Measurements from ENCODE around the gene AP4S1.
"Not testable (repeated sequence)": the region's sequence is repeated elsewhere in the genome, so short reads cannot be mapped to it uniquely, and the experiment has no call there.

The AP4S1 gene

GRCh38 chr14:30998100-30998706 is 27.2 kb upstream of the AP4S1 start:
- Mint-ChIP-seq H3K27ac (no peak overlapping the region), H3K4me3 (no peak overlapping the region), H3K36me3 (ENCODE audit: low read depth) (peaks cover 50% of the 10 kb centered on the region), H3K9me3 (peaks cover 8% of the 10 kb centered on the region), H3K4me1 (ENCODE audit: low read depth) (peaks cover 48% of the 10 kb centered on the region), H3K27me3 (no peaks in the 10 kb centered on the region)

- peaks cover 43% of the 10 kb centered on the region for H3K4me1 Mint-ChIP-seq (ENCODE audit: low read depth)
- H3K27ac Mint-ChIP-seq = no peak overlapping the region
- H3K36me3 Mint-ChIP-seq (ENCODE audit: low read depth) = peaks cover 50% of the 10 kb centered on the region
- no peaks in the 10 kb centered on the region for H3K27me3 Mint-ChIP-seq
- H3K4me3 Mint-ChIP-seq = no peak overlapping the region
- H3K9me3 Mint-ChIP-seq = peaks cover 8% of the 10 kb centered on the region
These were observed 26.2 kb upstream of the AP4S1 start for GRCh38 chr14:30999038-30999773.

- H3K9me3 Mint-ChIP-seq = peaks cover 8% of the 10 kb centered on the region
- peaks cover 29% of the 10 kb centered on the region for H3K4me1 Mint-ChIP-seq (ENCODE audit: low read depth)
- H3K4me3 Mint-ChIP-seq = no peak overlapping the region
- H3K27me3 Mint-ChIP-seq = no peaks in the 10 kb centered on the region
- H3K36me3 Mint-ChIP-seq (ENCODE audit: low read depth) = peaks cover 61% of the 10 kb centered on the region
- no peak overlapping the region for H3K27ac Mint-ChIP-seq
These were observed 24.7 kb upstream of the AP4S1 start for GRCh38 chr14:31000629-31001338.

- Mint-ChIP-seq H3K4me1 (ENCODE audit: low read depth) (peaks cover 24% of the 10 kb centered on the region), H3K4me3 (no peak overlapping the region), H3K9me3 (peaks cover 8% of the 10 kb centered on the region), H3K36me3 (ENCODE audit: low read depth) (peaks cover 61% of the 10 kb centered on the region), H3K27ac (no peak overlapping the region), H3K27me3 (no peaks in the 10 kb centered on the region)
These were observed 24.1 kb upstream of the AP4S1 start for GRCh38 chr14:31001339-31001658.

GRCh38 chr14:31003284-31003683 is 22.2 kb upstream of the AP4S1 start:
- Mint-ChIP-seq H3K27me3 (no peaks in the 10 kb centered on the region), H3K4me1 (ENCODE audit: low read depth) (peaks cover 12% of the 10 kb centered on the region), H3K36me3 (ENCODE audit: low read depth) (peaks cover 62% of the 10 kb centered on the region), H3K9me3 (peaks cover 4% of the 10 kb centered on the region), H3K4me3 (no peak overlapping the region), H3K27ac (no peak overlapping the region)

- H3K4me1 Mint-ChIP-seq (ENCODE audit: low read depth); H3K9me3 Mint-ChIP-seq; H3K4me3 Mint-ChIP-seq; H3K27me3 Mint-ChIP-seq; H3K27ac Mint-ChIP-seq: not testable (repeated sequence)
- H3K36me3 Mint-ChIP-seq (ENCODE audit: low read depth) = peaks cover 55% of the 10 kb centered on the region
These were observed 21.4 kb upstream of the AP4S1 start for GRCh38 chr14:31004007-31004406.

- no peak overlapping the region for H3K4me3 Mint-ChIP-seq
- H3K4me1 Mint-ChIP-seq (ENCODE audit: low read depth) = peaks cover 4% of the 10 kb centered on the region
- no peak overlapping the region for H3K27ac Mint-ChIP-seq
- peaks cover 29% of the 10 kb centered on the region for H3K36me3 Mint-ChIP-seq (ENCODE audit: low read depth)
- no peaks in the 10 kb centered on the region for H3K9me3 Mint-ChIP-seq
- no peaks in the 10 kb centered on the region for H3K27me3 Mint-ChIP-seq
These were observed 18.7 kb upstream of the AP4S1 start for GRCh38 chr14:31006703-31007102.

GRCh38 chr14:31009836-31010574 is 15.4 kb upstream of the AP4S1 start:
- no peak overlapping the region for H3K27ac Mint-ChIP-seq
- peaks cover 32% of the 10 kb centered on the region for H3K36me3 Mint-ChIP-seq (ENCODE audit: low read depth)
- H3K27me3 Mint-ChIP-seq = no peaks in the 10 kb centered on the region
- H3K9me3 Mint-ChIP-seq = no peaks in the 10 kb centered on the region
- no peaks in the 10 kb centered on the region for H3K4me1 Mint-ChIP-seq (ENCODE audit: low read depth)
- H3K4me3 Mint-ChIP-seq = no peak overlapping the region

GRCh38 chr14:31010935-31011334 is 14.5 kb upstream of the AP4S1 start:
- Mint-ChIP-seq H3K27ac (no peak overlapping the region), H3K36me3 (ENCODE audit: low read depth) (peaks cover 26% of the 10 kb centered on the region), H3K4me1 (ENCODE audit: low read depth) (no peaks in the 10 kb centered on the region), H3K9me3 (no peaks in the 10 kb centered on the region), H3K4me3 (no peak overlapping the region), H3K27me3 (no peaks in the 10 kb centered on the region)

- Mint-ChIP-seq H3K9me3 (no peaks in the 10 kb centered on the region), H3K4me1 (ENCODE audit: low read depth) (peaks cover 5% of the 10 kb centered on the region), H3K27me3 (no peaks in the 10 kb centered on the region), H3K36me3 (ENCODE audit: low read depth) (peaks cover 19% of the 10 kb centered on the region), H3K4me3 (no peak overlapping the region), H3K27ac (no peak overlapping the region)
These were observed 11.6 kb upstream of the AP4S1 start for GRCh38 chr14:31013841-31014240.

- H3K4me3 Mint-ChIP-seq = no peak overlapping the region
- no peaks in the 10 kb centered on the region for H3K9me3 Mint-ChIP-seq
- H3K36me3 Mint-ChIP-seq (ENCODE audit: low read depth) = peaks cover 18% of the 10 kb centered on the region
- H3K4me1 Mint-ChIP-seq (ENCODE audit: low read depth) = peaks cover 17% of the 10 kb centered on the region
- no peaks in the 10 kb centered on the region for H3K27me3 Mint-ChIP-seq
- no peak overlapping the region for H3K27ac Mint-ChIP-seq
These were observed 7.3 kb upstream of the AP4S1 start for GRCh38 chr14:31018057-31018645.

GRCh38 chr14:31020834-31021575 is 4.4 kb upstream of the AP4S1 start:
- Mint-ChIP-seq H3K27ac (no peak overlapping the region), H3K27me3 (no peaks in the 10 kb centered on the region), H3K4me1 (ENCODE audit: low read depth) (peaks cover 35% of the 10 kb centered on the region), H3K9me3 (no peaks in the 10 kb centered on the region), H3K36me3 (ENCODE audit: low read depth) (peaks cover 16% of the 10 kb centered on the region), H3K4me3 (no peak overlapping the region)

GRCh38 chr14:31021576-31021949 is 3.9 kb upstream of the AP4S1 start:
- Mint-ChIP-seq H3K4me3 (no peak overlapping the region), H3K27me3 (no peaks in the 10 kb centered on the region), H3K27ac (no peak overlapping the region), H3K4me1 (ENCODE audit: low read depth) (peaks cover 35% of the 10 kb centered on the region), H3K36me3 (ENCODE audit: low read depth) (peaks cover 16% of the 10 kb centered on the region), H3K9me3 (no peaks in the 10 kb centered on the region)

- Mint-ChIP-seq H3K4me1 (ENCODE audit: low read depth) (peaks cover 42% of the 10 kb centered on the region), H3K36me3 (ENCODE audit: low read depth) (peaks cover 16% of the 10 kb centered on the region), H3K4me3 (no peak overlapping the region), H3K27me3 (no peaks in the 10 kb centered on the region), H3K27ac (no peak overlapping the region), H3K9me3 (no peaks in the 10 kb centered on the region)
These were observed 3.1 kb upstream of the AP4S1 start for GRCh38 chr14:31022386-31022785.

Measured in stimulated activated naive CD8-positive, alpha-beta T cell treated with anti-CD3 and anti-CD28 coated beads, Interleukin-15, Interleukin-2, amounts not matched to agents 100 ng/mL and 50 ng/mL, for 24 hours (primary cell).